Activated T-helper 1 cell treated with anti-CD3 and anti-CD28 coated beads, Interleukin-12 subunit alpha, Interleukin-12 subunit beta, Interleukin-2, Interleukin-4 antibody, amounts not matched to agents 30 ng/mL and 10 ng/mL and 1 ng/mL, durations not matched to agents 14 hours and 24 hours and 36 hours (primary cell): ENCODE results near the gene FARS2. TPM values are rescaled to one million over a fixed set of nuclear protein-coding genes. Genes with fewer than 3 reads are reported as not detected.

Experiments
- DNase-seq: peaks from one replicate; pipeline ENCODE4 v3.0.0; 2021; ENCODE audit warnings: low spot score
- H3K27ac Mint-ChIP-seq: one replicate; pipeline ENCODE4 v1.8.0; 2021; ENCODE audit warnings: mild to moderate bottlenecking, mixed read lengths
- H3K27me3 Mint-ChIP-seq: one replicate; pipeline ENCODE4 v1.8.0; 2022; ENCODE audit warnings: mild to moderate bottlenecking, moderate library complexity, mixed read lengths; ENCODE audit not compliant: insufficient read depth
- H3K36me3 Mint-ChIP-seq: one replicate; pipeline ENCODE4 v1.8.0; 2021; ENCODE audit warnings: low read depth, mixed read lengths
- H3K4me1 Mint-ChIP-seq: one replicate; pipeline ENCODE4 v1.8.0; 2021; ENCODE audit warnings: low read depth, mixed read lengths
- H3K4me3 Mint-ChIP-seq: one replicate; pipeline ENCODE4 v1.8.0; 2021; ENCODE audit warnings: mild to moderate bottlenecking, moderate library complexity, mixed read lengths
- H3K9me3 Mint-ChIP-seq: one replicate; pipeline ENCODE4 v1.8.0; 2021; ENCODE audit warnings: mixed read lengths
- intact Hi-C: fragments of 100-400 bp; cut with micrococcal nuclease; formaldehyde crosslinking; loops from one replicate; pipeline ENCODE4 v1.15.1; 2024
- total RNA-seq: library from RNA; stranded (reverse); gene quantifications from 2 replicates; pipeline ENCODE4 v1.2.3, GENCODE V29; 2022

Gene FARS2
- total RNA-seq, 1 donor from 2014 or later: 23.8 TPM

- intact Hi-C loops: no loop called here
- no peak overlapping the region for H3K27ac Mint-ChIP-seq
- H3K4me3 Mint-ChIP-seq: no peak overlapping the region
- DNase-seq: no peak
- no peaks in the 10 kb centered on the region for H3K27me3 Mint-ChIP-seq
- no peaks in the 10 kb centered on the region for H3K36me3 Mint-ChIP-seq
- no peaks in the 10 kb centered on the region for H3K9me3 Mint-ChIP-seq
- H3K4me1 Mint-ChIP-seq: no peaks in the 10 kb centered on the region
Observed at GRCh38 chr6:5599127-5599526, 337.8 kb downstream of the FARS2 start.

GRCh38 chr6:5605937-5606336, 344.6 kb downstream of the FARS2 start:
- no peak for DNase-seq
- Mint-ChIP-seq H3K4me1 (no peaks in the 10 kb centered on the region), H3K27me3 (no peaks in the 10 kb centered on the region), H3K4me3 (no peak overlapping the region), H3K36me3 (peaks cover 1% of the 10 kb centered on the region), H3K27ac (no peak overlapping the region), H3K9me3 (no peaks in the 10 kb centered on the region)
- intact Hi-C loops: no loop called here

DNA sequence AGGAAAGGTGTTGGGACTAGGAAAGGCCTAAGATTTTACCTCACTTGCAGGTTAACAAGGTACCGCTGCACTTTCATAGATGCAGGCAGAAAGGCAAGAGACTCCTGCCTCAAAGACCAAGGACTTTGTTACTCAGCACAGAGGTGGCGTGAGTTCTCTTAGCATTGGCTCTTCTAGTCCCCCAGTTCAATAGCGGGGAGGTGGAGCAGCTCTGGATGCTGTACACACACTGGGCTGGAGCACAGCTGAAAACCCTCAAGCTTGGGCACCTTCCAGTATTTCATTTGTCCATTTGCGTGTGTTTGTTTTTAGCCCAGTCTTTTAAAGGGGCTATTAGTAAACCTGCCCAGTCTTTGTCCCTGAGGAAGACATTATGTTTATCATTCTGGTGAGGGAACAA, 345.2 kb downstream of the FARS2 start:
- H3K9me3 Mint-ChIP-seq: no peaks in the 10 kb centered on the region
- H3K4me3 Mint-ChIP-seq: no peak overlapping the region
- intact Hi-C loops: no loop called here
- H3K36me3 Mint-ChIP-seq: peaks cover 1% of the 10 kb centered on the region
- no peak overlapping the region for H3K27ac Mint-ChIP-seq
- no peaks in the 10 kb centered on the region for H3K27me3 Mint-ChIP-seq
- DNase-seq: no peak
- no peaks in the 10 kb centered on the region for H3K4me1 Mint-ChIP-seq

- no peaks in the 10 kb centered on the region for H3K9me3 Mint-ChIP-seq
- no peak overlapping the region for H3K4me3 Mint-ChIP-seq
- H3K27me3 Mint-ChIP-seq: no peaks in the 10 kb centered on the region
- no peak overlapping the region for H3K27ac Mint-ChIP-seq
- peaks cover 4% of the 10 kb centered on the region for H3K36me3 Mint-ChIP-seq
- no peaks in the 10 kb centered on the region for H3K4me1 Mint-ChIP-seq
- intact Hi-C loops: no loop called here
- no peak for DNase-seq
Observed at GRCh38 chr6:5610640-5611039, 349.3 kb downstream of the FARS2 start.

DNA sequence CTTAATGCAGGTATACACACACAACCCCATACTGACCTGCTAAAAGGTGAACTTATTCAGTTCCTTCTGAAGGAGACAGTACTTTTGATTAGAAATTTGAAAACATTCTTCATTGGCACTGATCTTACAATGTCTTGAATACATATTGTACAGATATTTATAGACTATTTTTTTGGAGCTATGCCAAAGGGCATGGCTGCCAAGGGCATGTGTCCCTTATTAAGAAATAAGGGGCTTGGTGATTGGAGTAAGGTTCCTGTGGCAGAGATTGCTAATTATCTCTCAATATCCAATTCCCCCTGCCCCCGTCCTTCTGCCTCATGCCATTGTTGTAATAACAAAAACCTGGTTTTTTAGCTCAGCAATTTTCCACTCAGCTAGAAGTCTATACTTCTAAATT, 355.9 kb downstream of the FARS2 start:
- Mint-ChIP-seq H3K27ac (no peak overlapping the region), H3K4me1 (peaks cover 18% of the 10 kb centered on the region), H3K27me3 (no peaks in the 10 kb centered on the region), H3K4me3 (no peak overlapping the region), H3K9me3 (peaks cover 3% of the 10 kb centered on the region), H3K36me3 (peaks cover 15% of the 10 kb centered on the region)
- DNase-seq: no peak
- intact Hi-C loops: no loop called here

DNA sequence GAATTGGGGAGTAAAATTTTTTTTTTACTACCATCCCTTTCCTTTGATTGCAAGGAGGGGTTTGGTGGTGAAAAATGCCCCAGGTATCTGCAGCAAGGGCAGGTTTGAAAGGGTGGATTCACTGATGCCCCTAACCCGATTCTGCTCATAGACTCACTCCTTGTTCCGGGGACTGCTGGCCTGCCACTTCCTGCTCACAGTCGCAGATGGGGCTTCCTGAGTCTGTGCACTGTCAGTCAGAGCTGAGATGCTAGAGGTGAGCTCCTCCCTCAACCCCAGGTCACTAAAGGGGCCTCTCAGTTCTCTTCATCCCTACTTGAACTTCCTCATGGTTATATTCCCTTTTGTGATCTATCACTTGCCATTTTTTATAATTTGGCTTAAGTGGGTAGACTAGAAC, 357.9 kb downstream of the FARS2 start:
- H3K9me3 Mint-ChIP-seq: peaks cover 3% of the 10 kb centered on the region
- H3K4me3 Mint-ChIP-seq: peak overlapping the region; percentile 38
- no peaks in the 10 kb centered on the region for H3K27me3 Mint-ChIP-seq
- H3K27ac Mint-ChIP-seq: no peak overlapping the region
- peaks cover 15% of the 10 kb centered on the region for H3K36me3 Mint-ChIP-seq
- intact Hi-C loops: no loop called here
- H3K4me1 Mint-ChIP-seq: peaks cover 18% of the 10 kb centered on the region
- peak; percentile 25 for DNase-seq

GRCh38 chr6:5622276-5623005, 361.1 kb downstream of the FARS2 start:
- Mint-ChIP-seq H3K27me3 (no peaks in the 10 kb centered on the region), H3K27ac (no peak overlapping the region), H3K4me1 (peaks cover 30% of the 10 kb centered on the region), H3K36me3 (peaks cover 11% of the 10 kb centered on the region), H3K9me3 (peaks cover 3% of the 10 kb centered on the region), H3K4me3 (no peak overlapping the region)
- no peak for DNase-seq
- intact Hi-C loops: loop anchor here (10.0 kb wide), 2 partner anchors 108 to 148 kb away; no protein-coding TSS in a partner anchor

- intact Hi-C loops: loop anchor here (10.0 kb wide), 2 partner anchors 109 to 149 kb away; no protein-coding TSS in a partner anchor
- H3K27me3 Mint-ChIP-seq: no peaks in the 10 kb centered on the region
- H3K4me1 Mint-ChIP-seq: peaks cover 31% of the 10 kb centered on the region
- no peak for DNase-seq
- H3K4me3 Mint-ChIP-seq: no peak overlapping the region
- H3K36me3 Mint-ChIP-seq: peaks cover 9% of the 10 kb centered on the region
- peaks cover 2% of the 10 kb centered on the region for H3K9me3 Mint-ChIP-seq
- H3K27ac Mint-ChIP-seq: no peak overlapping the region
Observed at GRCh38 chr6:5623769-5624168, 362.5 kb downstream of the FARS2 start.

GRCh38 chr6:5624256-5624655, 362.9 kb downstream of the FARS2 start:
- intact Hi-C loops: loop anchor here (10.0 kb wide), 2 partner anchors 109 to 149 kb away; no protein-coding TSS in a partner anchor
- peaks cover 26% of the 10 kb centered on the region for H3K4me1 Mint-ChIP-seq
- no peaks in the 10 kb centered on the region for H3K27me3 Mint-ChIP-seq
- H3K27ac Mint-ChIP-seq: no peak overlapping the region
- H3K9me3 Mint-ChIP-seq: no peaks in the 10 kb centered on the region
- no peak for DNase-seq
- H3K4me3 Mint-ChIP-seq: no peak overlapping the region
- peaks cover 7% of the 10 kb centered on the region for H3K36me3 Mint-ChIP-seq

DNA sequence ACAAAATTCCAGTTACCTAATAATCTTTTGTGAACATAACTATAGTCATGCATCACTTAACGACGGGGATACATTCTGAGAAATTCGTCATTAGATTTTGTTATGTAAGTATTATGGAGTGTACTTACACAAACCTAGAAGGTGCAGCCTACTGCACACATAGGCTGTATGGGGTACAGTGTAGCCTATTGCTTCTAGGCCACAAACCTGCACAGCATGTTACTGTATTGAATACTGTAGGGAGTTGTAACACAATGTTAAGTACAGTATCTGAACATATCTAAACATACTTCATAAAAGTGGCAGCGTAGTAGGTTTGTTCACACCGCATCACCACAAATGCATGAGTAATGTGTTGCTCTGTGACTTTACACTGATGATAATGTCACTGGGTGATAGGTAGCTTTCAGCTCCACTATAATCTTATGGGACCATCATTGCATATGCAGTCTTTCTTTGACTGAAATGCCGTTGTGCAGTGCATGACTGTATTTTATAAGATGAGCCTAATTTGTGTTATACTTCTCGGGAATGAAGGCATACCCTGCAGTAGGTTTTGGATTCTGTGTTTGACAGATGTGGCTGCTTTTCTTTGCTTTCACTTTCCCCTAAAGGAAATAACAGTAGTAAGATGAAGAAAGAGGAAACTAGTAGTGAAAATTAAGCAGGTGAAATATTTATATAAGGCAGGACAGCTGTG, 365.6 kb downstream of the FARS2 start:
- DNase-seq: peak; percentile 1
- intact Hi-C loops: loop anchor here (10.0 kb wide), 2 partner anchors 112 to 152 kb away; no protein-coding TSS in a partner anchor
- Mint-ChIP-seq H3K4me1 (peaks cover 18% of the 10 kb centered on the region), H3K9me3 (no peaks in the 10 kb centered on the region), H3K36me3 (peaks cover 2% of the 10 kb centered on the region), H3K27ac (peak overlapping the region; percentile 40), H3K4me3 (no peak overlapping the region), H3K27me3 (no peaks in the 10 kb centered on the region)

DNA sequence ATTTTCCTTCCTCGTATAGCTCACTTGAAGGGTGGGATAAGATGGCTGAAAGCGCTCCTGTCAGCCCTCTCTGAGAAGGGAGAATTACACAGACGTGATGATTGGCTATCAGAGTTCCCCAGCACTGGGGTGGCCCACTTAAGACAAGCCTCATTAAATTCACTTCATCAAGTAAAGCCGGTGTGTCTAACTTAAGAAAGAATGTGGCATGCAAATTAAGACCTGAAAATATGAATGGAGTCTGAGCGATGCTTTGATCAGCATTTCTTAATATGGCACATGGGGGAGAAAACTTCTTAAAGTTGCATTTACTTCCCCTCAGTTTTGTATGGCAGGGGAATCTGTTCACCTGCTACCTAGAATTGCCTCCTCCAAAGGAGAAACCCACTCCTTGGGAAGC, 369.3 kb downstream of the FARS2 start:
- peaks cover 2% of the 10 kb centered on the region for H3K36me3 Mint-ChIP-seq
- no peak overlapping the region for H3K27ac Mint-ChIP-seq
- peaks cover 23% of the 10 kb centered on the region for H3K4me1 Mint-ChIP-seq
- H3K4me3 Mint-ChIP-seq: no peak overlapping the region
- intact Hi-C loops: no loop called here
- H3K9me3 Mint-ChIP-seq: no peaks in the 10 kb centered on the region
- DNase-seq: no peak
- H3K27me3 Mint-ChIP-seq: peaks cover 1% of the 10 kb centered on the region

DNA sequence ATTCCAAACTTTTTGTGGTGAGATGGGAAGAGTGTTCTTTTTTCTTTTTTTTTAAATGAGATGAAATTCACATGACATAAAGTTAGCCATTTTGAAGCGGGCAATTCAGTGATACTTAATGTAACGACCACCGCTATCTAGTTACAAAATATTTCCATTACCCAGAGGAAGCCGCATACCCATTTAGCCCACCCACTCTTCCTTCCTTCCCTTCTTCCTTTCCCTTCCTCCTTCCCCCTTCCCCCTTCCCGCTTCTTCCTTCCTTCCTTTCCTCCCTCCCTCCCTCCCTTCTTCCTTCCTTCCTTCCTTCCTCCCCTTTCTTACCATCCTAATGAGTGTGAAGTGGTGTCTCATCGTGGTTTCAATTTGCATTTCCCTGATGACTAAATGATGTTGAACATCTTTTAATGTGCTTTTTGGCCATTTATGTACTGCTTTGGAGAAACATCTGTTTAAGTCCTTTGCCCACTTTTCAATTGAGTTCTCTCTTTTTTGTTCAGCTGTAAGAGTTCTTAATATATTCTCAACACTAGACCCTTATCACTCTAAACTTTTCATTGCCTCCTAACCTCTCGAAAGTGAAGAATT, 371.1 kb downstream of the FARS2 start:
- H3K9me3 Mint-ChIP-seq: no peaks in the 10 kb centered on the region
- H3K27ac Mint-ChIP-seq: no peak overlapping the region
- intact Hi-C loops: no loop called here

DNA sequence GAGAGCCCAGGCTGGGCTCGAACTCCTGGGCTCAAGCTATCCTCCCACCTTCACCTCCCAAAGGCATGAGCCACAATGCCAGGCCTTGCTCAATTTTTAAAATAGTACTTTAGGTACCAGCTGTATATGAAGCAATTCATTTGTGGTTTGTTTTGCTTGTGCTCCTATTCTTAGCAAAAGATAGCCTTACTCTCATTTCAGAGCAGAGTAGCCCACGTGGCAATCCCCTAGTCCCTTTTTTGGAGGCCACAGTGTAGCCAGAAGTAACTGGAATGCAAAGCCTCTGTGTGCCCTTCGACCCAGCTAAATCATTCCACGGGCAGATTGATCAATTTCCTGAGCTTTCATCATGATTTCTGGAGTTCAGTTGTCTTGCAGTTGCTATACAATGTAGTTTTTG, 373.2 kb downstream of the FARS2 start:
- Mint-ChIP-seq H3K27me3 (peaks cover 1% of the 10 kb centered on the region), H3K36me3 (peaks cover 2% of the 10 kb centered on the region), H3K27ac (no peak overlapping the region), H3K4me3 (no peak overlapping the region), H3K9me3 (no peaks in the 10 kb centered on the region), H3K4me1 (peaks cover 5% of the 10 kb centered on the region)
- no peak for DNase-seq
- intact Hi-C loops: no loop called here

More for the DNA sequence above, 371.1 kb downstream of the FARS2 start:
- no peak for DNase-seq
- Mint-ChIP-seq H3K4me3 (no peak overlapping the region), H3K36me3 (peaks cover 2% of the 10 kb centered on the region), H3K27me3 (peaks cover 1% of the 10 kb centered on the region), H3K4me1 (peaks cover 11% of the 10 kb centered on the region)
